Activated CD8-positive, alpha-beta memory T cell treated with anti-CD3 and anti-CD28 coated beads for 24 hours (primary cell): Measurements from ENCODE around the gene D2HGDH.
"Not testable (repeated sequence)": the region's sequence is repeated elsewhere in the genome, so short reads cannot be mapped to it uniquely, and the experiment has no call there.

Experiments used
- DNase-seq: peaks from one replicate; pipeline ENCODE4 v3.0.0-alpha.2; 2020

The D2HGDH gene

GRCh38 chr2:241811201-241811951, 76.9 kb downstream of the D2HGDH start:
- DNase-seq: no peak

- peak; percentile 55 for DNase-seq
Measured at GRCh38 chr2:241811952-241812729, 77.7 kb downstream of the D2HGDH start.

- DNase-seq: peak; percentile 55
Measured at GRCh38 chr2:241812730-241813643, 78.6 kb downstream of the D2HGDH start.

- DNase-seq: no peak
Measured at GRCh38 chr2:241813644-241814392, 79.4 kb downstream of the D2HGDH start.

- no peak for DNase-seq
Measured at GRCh38 chr2:241814393-241814642, 79.9 kb downstream of the D2HGDH start.

- DNase-seq: peak; percentile 50
Measured at GRCh38 chr2:241814643-241815476, 80.4 kb downstream of the D2HGDH start.

- peak; percentile 51 for DNase-seq
Measured at GRCh38 chr2:241815477-241816430, 81.3 kb downstream of the D2HGDH start.

GRCh38 chr2:241816431-241817121, 82.1 kb downstream of the D2HGDH start:
- DNase-seq: peak; percentile 48

GRCh38 chr2:241817126-241817820, 82.8 kb downstream of the D2HGDH start:
- DNase-seq: peak; percentile 57

GRCh38 chr2:241817821-241818215, 83.4 kb downstream of the D2HGDH start:
- not testable (repeated sequence) for DNase-seq
